IMR-90 (cell line): ENCODE data around the gene ACAN. TPM values are rescaled to one million over a fixed set of nuclear protein-coding genes. Genes with fewer than 3 reads are reported as not detected.

Experiments
- ATAC-seq: fragments of 200-7000 bp; cut with Tn5 transposase; 2 replicates; pipeline ENCODE4 v1.9.1; 2020; ENCODE audit warnings: low read depth, mild to moderate bottlenecking, moderate library complexity
- BruUV-seq: library from RNA; stranded (reverse); fragments of 400-500 nt; replicated peaks from 2 replicates; lab custom pipeline; 2021; lab: Mats Ljungman, UMichigan
- CTCF ChIA-PET: fragments of 300-600 bp; formaldehyde crosslinking; extraction: SDS; loops from one replicate; lab custom pipeline; 2021; ENCODE audit warnings: antibody characterized with exemption; lab: Yijun Ruan, JAX
- POLR2A ChIA-PET: fragments of 300-600 bp; sonication (Branson Sonifier 250); formaldehyde crosslinking; loops from one replicate; lab custom pipeline; 2022; ENCODE audit warnings: antibody characterized with exemption; ENCODE audit not compliant: unreplicated experiment; lab: Charles Lee
- DNase-seq: peaks from one replicate; pipeline ENCODE4 v3.0.0; 2013
- H2AFZ ChIP-seq: replicated peaks from 2 replicates; pipeline ENCODE3; 2013; ENCODE audit warnings: low read length, mild to moderate bottlenecking; ENCODE audit not compliant: poor library complexity
- H2AK5ac ChIP-seq: 2 replicates; pipeline ENCODE4 v1.6.1; 2013; ENCODE audit warnings: low read depth, low read length, inconsistent platforms
- H2AK9ac ChIP-seq: replicated peaks from 2 replicates; pipeline ENCODE3; 2013; ENCODE audit warnings: mild to moderate bottlenecking, low read depth, low read length, moderate library complexity; ENCODE audit not compliant: poor library complexity
- H2BK120ac ChIP-seq: 2 replicates; pipeline ENCODE4 v1.6.1; 2013; ENCODE audit warnings: low read depth, low read length, inconsistent platforms
- H2BK15ac ChIP-seq: 3 replicates; pipeline ENCODE4 v1.6.1; 2013; ENCODE audit warnings: low read depth, low read length, inconsistent platforms
- H2BK20ac ChIP-seq: 2 replicates; pipeline ENCODE4 v1.6.1; 2013; ENCODE audit warnings: low read depth, mild to moderate bottlenecking, inconsistent platforms, low read length, moderate library complexity
- H2BK5ac ChIP-seq: 2 replicates; pipeline ENCODE4 v1.6.1; 2013; ENCODE audit warnings: mild to moderate bottlenecking, low read depth, low read length, inconsistent platforms; ENCODE audit not compliant: poor library complexity, severe bottlenecking
- H3K14ac ChIP-seq: replicated peaks from 2 replicates; pipeline ENCODE4 v1.6.1; 2013; ENCODE audit warnings: low read depth, low read length, inconsistent platforms
- H3K18ac ChIP-seq: 2 replicates; pipeline ENCODE4 v1.6.1; 2013; ENCODE audit warnings: low read depth, low read length, control low read depth
- H3K23ac ChIP-seq: 2 replicates; pipeline ENCODE4 v1.6.1; 2013; ENCODE audit warnings: low read depth, low read length, inconsistent platforms
- H3K27ac ChIP-seq: 2 replicates; pipeline ENCODE4 v1.5.1; 2013; ENCODE audit warnings: mild to moderate bottlenecking, control low read depth, low read length; ENCODE audit not compliant: insufficient read depth
- H3K27me3 ChIP-seq: 2 replicates; pipeline ENCODE4 v1.6.1; 2013; ENCODE audit warnings: low read length; ENCODE audit not compliant: control insufficient read depth, insufficient read depth
- H3K36me3 ChIP-seq: 2 replicates; pipeline ENCODE4 v1.6.1; 2013; ENCODE audit warnings: low read length, mixed read lengths; ENCODE audit not compliant: control insufficient read depth, insufficient read depth
- H3K4ac ChIP-seq: 2 replicates; pipeline ENCODE4 v1.6.1; 2013; ENCODE audit warnings: low read depth, low read length, inconsistent platforms
- H3K4me1 ChIP-seq: 2 replicates; pipeline ENCODE4 v1.6.1; 2013; ENCODE audit warnings: low read length, mixed read lengths; ENCODE audit not compliant: control insufficient read depth, insufficient read depth
- H3K4me2 ChIP-seq: 2 replicates; pipeline ENCODE4 v1.6.1; 2013; ENCODE audit warnings: low read depth, mild to moderate bottlenecking, control low read depth, low read length, moderate library complexity
- H3K4me3 ChIP-seq: 2 replicates; pipeline ENCODE4 v1.5.1; 2013; ENCODE audit warnings: low read depth, mild to moderate bottlenecking, control low read depth, low read length, moderate library complexity; ENCODE audit not compliant: insufficient read depth
- H3K56ac ChIP-seq: 2 replicates; pipeline ENCODE4 v1.6.1; 2013; ENCODE audit warnings: low read length, inconsistent platforms; ENCODE audit not compliant: insufficient read depth; ENCODE audit errors: extremely low read depth
- H3K79me1 ChIP-seq, 2 experiments: 2 replicates each; pipeline ENCODE4 v1.6.1; 2013; ENCODE audit warnings: low read length in 2 of 2, inconsistent platforms in 1 of 2, low read depth in 1 of 2
- H3K9ac ChIP-seq: 2 replicates; pipeline ENCODE4 v1.6.1; 2013; ENCODE audit warnings: low read depth, low read length, control low read depth
- H3K9me1 ChIP-seq: 2 replicates; pipeline ENCODE4 v1.6.1; 2013; ENCODE audit warnings: low read length, inconsistent platforms; ENCODE audit not compliant: insufficient read depth
- H3K9me3 ChIP-seq: 2 replicates; pipeline ENCODE4 v1.6.1; 2013; ENCODE audit warnings: low read length; ENCODE audit not compliant: control insufficient read depth, insufficient read depth
- H4K20me1 ChIP-seq: 2 replicates; pipeline ENCODE4 v1.6.1; 2013; ENCODE audit warnings: low read length, inconsistent platforms; ENCODE audit not compliant: insufficient read depth
- H4K5ac ChIP-seq: 2 replicates; pipeline ENCODE4 v1.6.1; 2013; ENCODE audit warnings: mild to moderate bottlenecking, low read depth, low read length, control low read depth
- H4K8ac ChIP-seq, 2 experiments: 2 replicates each; pipeline ENCODE4 v1.6.1; 2013; ENCODE audit warnings: low read depth in 2 of 2, low read length in 2 of 2, control low read depth in 1 of 2, inconsistent platforms in 1 of 2
- H4K91ac ChIP-seq: 2 replicates; pipeline ENCODE4 v1.6.1; 2013; ENCODE audit warnings: low read depth, low read length, inconsistent platforms; ENCODE audit not compliant: insufficient read depth
- CEBPB ChIP-seq: IDR thresholded peaks from 2 replicates; pipeline ENCODE4 v1.6.1; 2012; ENCODE audit warnings: low read depth, low read length, improper control_type of control experiment
- FOS ChIP-seq: fragments of 150-350 bp; IDR thresholded peaks from 2 replicates; pipeline ENCODE4 v1.6.1; 2016; ENCODE audit warnings: low read depth, low read length
- MAFK ChIP-seq: IDR thresholded peaks from 2 replicates; pipeline ENCODE4 v1.6.1; 2012; ENCODE audit warnings: low read depth, low read length, improper control_type of control experiment
- MAZ ChIP-seq: IDR thresholded peaks from 2 replicates; pipeline ENCODE4 v1.6.1; 2012; ENCODE audit warnings: low read depth, mild to moderate bottlenecking, low read length, improper control_type of control experiment, moderate library complexity, borderline replicate concordance
- MXI1 ChIP-seq: IDR thresholded peaks from 2 replicates; pipeline ENCODE4 v1.6.1; 2012; ENCODE audit warnings: low read depth, mild to moderate bottlenecking, low read length, moderate library complexity, borderline replicate concordance
- NFE2L2 ChIP-seq: fragments of 150-350 bp; IDR thresholded peaks from 2 replicates; pipeline ENCODE4 v1.6.1; 2016; ENCODE audit warnings: low read depth, mild to moderate bottlenecking, low read length
- RCOR1 ChIP-seq: IDR thresholded peaks from 2 replicates; pipeline ENCODE4 v1.6.1; 2012; ENCODE audit warnings: mild to moderate bottlenecking, low read length, improper control_type of control experiment; ENCODE audit not compliant: insufficient replicate concordance
- WGBS, 2 experiments: methylation state at CpG; one replicate each; pipeline versions ENCODE4 v1.1.5 to v1.1.7; 2013; ENCODE audit warnings: missing lambda C conversion rate in 2 of 2; ENCODE audit not compliant: insufficient read length in 1 of 2; ENCODE audit errors: extremely low coverage in 2 of 2; 5-methylcytosine and 5-hydroxymethylcytosine counted together
- dilution Hi-C: fragments of 300-500 bp; cut with HindIII; formaldehyde crosslinking; loops from one replicate; pipeline ENCODE4 v1.14.3; 2018; ENCODE audit warnings: low sequenced_read_pairs; ENCODE audit not compliant: unreplicated experiment
- in situ Hi-C: fragments of 300-500 bp; cut with MboI; formaldehyde crosslinking; loops from 3 replicates; pipeline ENCODE4 v1.14.3; 2019; ENCODE audit warnings: low sequenced_read_pairs, inconsistent platforms, mixed read lengths
- intact Hi-C: fragments of 100-400 bp; cut with micrococcal nuclease; formaldehyde crosslinking; loops from 2 replicates; pipeline ENCODE4 v1.10.0; 2022
- polyA plus RNA-seq, 3 experiments: library from polyadenylated mRNA; depleted of rRNA; stranded (reverse); fragments of >200 nt; gene quantifications; 2 replicates each; pipeline ENCODE4 v1.2.3, GENCODE V29; 2012; ENCODE audit warnings: low replicate concordance in 1 of 3
- total RNA-seq: library from RNA; depleted of rRNA; stranded (reverse); fragments of >200 nt; gene quantifications from 2 replicates; pipeline ENCODE4 v1.2.3, GENCODE V29; 2012

ACAN gene
- total and polyA plus RNA-seq, 2 of the 4 experiments (the other 2 are of a cell fraction): 0.54 to 0.96 TPM

DNA sequence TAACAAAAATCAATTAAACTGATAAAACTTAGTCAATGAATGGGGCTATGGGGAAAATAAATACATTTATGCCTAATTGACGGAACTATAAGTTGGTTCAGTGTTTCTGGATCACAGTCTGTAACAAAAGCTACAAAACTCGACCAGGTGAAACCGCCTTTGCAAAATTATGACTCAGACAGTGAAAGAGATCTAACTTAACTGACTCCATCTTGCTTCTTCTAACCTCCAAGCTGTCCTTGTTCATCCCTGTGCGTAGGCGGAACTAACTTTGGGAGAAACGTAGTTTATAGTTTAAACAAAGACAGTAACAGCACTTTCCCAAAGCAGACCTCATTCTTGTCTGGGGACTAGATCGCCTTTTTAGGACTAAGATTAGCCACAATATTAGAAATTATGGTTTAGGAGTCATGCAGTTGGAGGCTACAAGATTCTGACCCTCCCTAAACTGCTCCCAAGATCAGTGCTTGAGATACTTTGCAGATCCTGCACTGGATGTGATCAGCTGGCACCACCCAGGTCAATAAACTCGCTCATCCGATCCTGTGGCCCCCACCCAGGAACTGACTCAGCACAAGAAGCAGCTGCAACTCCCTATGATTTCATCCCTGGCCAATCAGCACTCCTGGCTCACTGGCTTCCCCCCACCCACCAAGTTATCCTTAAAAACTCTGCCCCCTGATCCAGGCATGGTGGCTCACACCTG, 117.1 kb downstream of the ACAN start:
- Histone ChIP-seq H3K56ac (0 out of 2 replicates have a peak overlapping the region, but pooled peaks have one; percentile 22), H2AK9ac (peak overlapping the region; percentile 59), H4K91ac (peak overlapping the region; percentile 77), H3K4me2 (no peak overlapping the region), H4K20me1 (no peaks in the 10 kb centered on the region), H3K27me3 (no peaks in the 10 kb centered on the region), H2BK120ac (peak overlapping the region; percentile 42), H3K27ac (0 out of 2 replicates have a peak overlapping the region, but pooled peaks have one; percentile 9), H3K9ac (no peak overlapping the region), H3K23ac (no peak overlapping the region), H3K18ac (peak overlapping the region; percentile 50; the same call in 1 of the 2 replicates), H3K4me1 (peaks cover 8% of the 10 kb centered on the region), H2BK5ac (peak overlapping the region; percentile 64), H2BK20ac (peak overlapping the region; percentile 18; the same call in 1 of the 2 replicates), H4K8ac (peak overlapping the region; percentile 8 to 50; a peak in 3 of 4 replicates), H3K9me1 (peaks cover 10% of the 10 kb centered on the region), H2AK5ac (peak overlapping the region; percentile 52; the same call in 1 of the 2 replicates), H3K79me1 (no peaks in the 10 kb centered on the region; a peak in 1 of 4 replicates), H3K9me3 (no peaks in the 10 kb centered on the region), H2BK15ac (peak overlapping the region; percentile 89; the same call in 1 of the 3 replicates), H3K4ac (peak overlapping the region; percentile 9), H3K36me3 (no peaks in the 10 kb centered on the region), H3K4me3 (no peak overlapping the region), H2AFZ (peak overlapping the region; percentile 70), H3K14ac (0 out of 2 replicates have a peak overlapping the region, but pooled peaks have one; percentile 25), H4K5ac (peak overlapping the region; percentile 23; the same call in 1 of the 2 replicates)
- ChIA-PET CTCF (interaction anchor here (3.4 kb wide), 1 partner anchor 16 kb away, joined by 13 read pairs; no protein-coding TSS in a partner anchor), POLR2A (interaction anchor here (0.5 kb wide), 1 partner anchor 59 kb away, joined by 5 read pairs; no protein-coding TSS in a partner anchor)
- in situ Hi-C loops (no loop called here), dilution Hi-C loops (loop anchor here (25.0 kb wide), 1 partner anchor 92 kb away; no protein-coding TSS in a partner anchor), intact Hi-C loops (no loop called here)
- no TSS peak for BruUV-seq
- 29% methylated on average over 2 of the region's 9 CpGs; no CpG with 5 or more reads in 1 of the 2 experiments for WGBS, 2 experiments
- ATAC-seq (peak; percentile 33), DNase-seq (peak; percentile 77)
- TF ChIP-seq RCOR1 (no peak), NFE2L2 (peak; percentile 58; the same call in 1 of the 2 replicates), MAFK (0 out of 2 replicates have a peak, but pooled peaks have one; percentile 19), MXI1 (no peak), MAZ (peak; percentile 84; the same call in 1 of the 2 replicates), CEBPB (no peak), FOS (no peak)
